ENCODE data around the gene BPIFB3.

The BPIFB3 gene

DNA sequence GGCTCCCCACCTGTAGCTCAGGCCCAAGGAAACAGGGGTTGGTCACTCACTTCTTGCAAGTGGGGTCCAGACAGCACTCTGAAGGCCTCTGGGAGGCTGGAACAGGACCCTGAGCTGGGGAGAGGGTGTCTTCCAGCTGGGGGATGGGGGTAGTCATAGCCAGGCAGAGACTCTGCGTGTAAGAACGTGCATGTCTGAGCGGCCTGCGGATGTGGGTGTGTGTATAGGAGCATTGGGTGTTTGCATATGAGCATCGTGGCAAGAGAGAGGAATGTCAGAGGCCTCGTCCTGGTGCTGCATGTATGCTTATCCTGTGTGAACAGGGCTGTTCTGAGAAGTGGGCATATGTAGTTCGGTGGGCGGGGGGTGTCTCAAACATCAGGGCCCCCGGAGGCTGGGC, 12.1 kb downstream of the BPIFB3 start:
- DNase-seq = no peak

DNA sequence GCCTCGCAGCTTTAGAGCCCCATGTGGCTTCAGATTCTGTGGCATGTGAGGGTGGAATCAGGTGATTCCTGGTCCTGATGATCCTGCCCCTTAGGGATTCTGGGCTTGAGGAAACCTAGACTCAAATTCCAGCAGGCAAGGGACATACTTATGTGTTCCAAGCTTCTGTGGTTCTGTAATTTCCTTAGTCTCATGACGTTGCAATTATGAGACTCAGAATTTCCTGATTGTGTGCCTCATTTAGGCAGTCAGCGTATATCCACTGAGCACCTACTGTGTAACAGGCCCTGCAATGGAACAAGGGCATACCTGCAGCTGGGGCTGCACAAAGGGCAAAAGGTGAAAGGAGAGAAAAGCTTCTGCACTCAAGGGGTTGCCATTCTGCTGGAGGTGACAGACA, 14.1 kb downstream of the BPIFB3 start:
- no peak for DNase-seq

GRCh38 chr20:33068251-33068939, 14.7 kb downstream of the BPIFB3 start:
- no peak for DNase-seq

GRCh38 chr20:33069673-33070072, 16.0 kb downstream of the BPIFB3 start:
- DNase-seq = no peak

DNA sequence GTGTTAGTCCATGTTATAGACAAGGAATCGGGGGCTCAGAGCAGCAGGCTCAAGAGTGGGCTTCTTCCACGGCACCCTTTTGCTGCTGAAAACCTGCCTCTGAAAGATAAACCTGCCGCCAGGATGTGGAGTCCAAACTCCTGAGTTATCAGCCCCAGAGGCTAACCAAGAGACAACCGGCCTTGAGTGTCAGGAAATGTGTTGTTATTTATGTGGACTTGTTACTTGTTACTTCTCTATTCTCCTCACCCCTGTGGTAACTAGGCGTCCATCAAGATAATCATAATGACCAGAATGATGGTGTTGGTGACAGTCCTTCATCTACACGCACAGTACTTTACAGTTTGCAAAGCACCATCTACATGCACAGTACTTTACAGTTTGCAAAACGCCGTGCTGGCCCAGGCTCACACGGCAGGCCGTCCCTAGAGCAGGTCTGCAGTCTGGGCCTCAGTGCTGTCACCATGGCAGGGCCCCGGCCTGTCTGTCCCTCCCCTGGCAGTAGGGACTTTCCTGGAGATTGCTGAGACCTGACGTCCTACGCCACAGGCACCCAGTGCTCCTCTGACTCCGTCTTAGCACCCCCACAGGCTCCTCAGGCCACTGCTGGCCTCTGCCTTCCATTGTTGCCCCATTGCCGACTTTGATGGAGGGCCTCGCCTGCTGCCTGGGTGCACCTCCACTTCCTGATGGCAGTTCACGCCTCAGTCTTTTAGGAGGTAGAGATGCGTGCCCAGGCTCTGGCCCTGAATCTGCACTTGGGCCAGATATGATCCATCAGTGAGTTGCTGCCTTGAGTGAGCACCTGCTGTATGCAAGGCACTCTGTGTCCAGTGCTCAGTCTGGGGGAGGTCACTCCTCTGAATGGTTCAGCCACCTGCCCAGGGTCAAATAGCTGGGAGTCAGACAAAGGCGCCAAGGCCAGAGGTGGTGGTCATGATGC, 16.7 kb downstream of the BPIFB3 start:
- no peak for DNase-seq

DNA sequence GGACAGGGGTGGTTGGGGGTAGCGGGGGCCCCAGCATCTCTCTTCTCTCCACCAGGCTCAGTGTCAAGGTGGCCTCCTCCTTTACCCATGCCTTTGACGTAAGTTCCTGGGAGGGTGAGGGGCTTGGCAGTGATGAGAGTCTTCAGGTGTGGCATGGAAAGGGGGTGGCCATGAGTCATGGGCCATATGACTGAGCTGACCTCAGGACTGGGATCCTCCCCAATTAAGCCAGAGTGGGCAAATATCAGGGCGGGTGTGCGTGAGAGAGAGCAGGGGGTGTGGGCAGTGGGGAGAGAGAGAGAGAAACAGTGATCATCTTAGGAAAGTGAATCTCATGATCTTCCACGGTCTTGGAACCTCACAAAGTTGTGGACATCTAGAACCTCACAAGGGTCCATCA, 17.5 kb downstream of the BPIFB3 start:
- no peak for DNase-seq

DNA sequence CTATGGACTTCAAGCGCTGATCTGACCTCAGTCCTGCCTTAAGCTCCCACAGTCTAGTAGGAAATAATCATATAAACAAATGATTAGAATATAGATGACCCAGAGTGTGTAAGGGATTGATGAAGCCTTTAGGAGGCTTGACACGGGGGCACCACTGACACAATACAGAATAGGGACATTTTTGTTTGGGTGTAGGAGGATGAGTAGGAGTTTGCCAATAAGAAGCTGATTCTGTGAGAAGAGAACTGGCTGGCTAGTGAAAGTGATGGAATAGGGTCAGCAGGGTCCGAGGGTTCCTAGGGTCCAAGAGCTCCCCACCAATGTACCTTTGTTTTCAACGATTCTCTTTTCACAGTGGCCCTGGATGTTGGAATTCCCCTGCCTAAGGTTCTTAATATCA, 18.7 kb downstream of the BPIFB3 start:
- no peak for DNase-seq

DNA sequence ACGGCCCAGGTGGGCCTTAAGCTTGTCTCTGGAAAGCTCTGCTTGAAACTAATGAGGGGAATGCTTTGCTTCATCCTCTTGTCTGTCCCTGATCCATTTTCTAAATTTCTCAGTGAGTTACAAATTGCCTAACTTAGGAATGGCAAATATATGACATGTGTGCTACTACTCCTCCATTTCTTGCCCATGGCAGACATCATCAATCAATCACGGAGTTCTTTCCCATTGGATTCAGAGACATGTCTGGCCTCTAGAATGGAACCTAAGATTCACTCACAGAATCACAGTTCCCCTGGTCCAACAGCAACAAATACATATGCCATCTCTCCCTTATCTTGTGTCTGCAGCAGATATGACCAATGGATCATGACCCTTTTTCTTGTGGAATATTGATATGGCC, 19.1 kb downstream of the BPIFB3 start:
- no peak for DNase-seq

DNA sequence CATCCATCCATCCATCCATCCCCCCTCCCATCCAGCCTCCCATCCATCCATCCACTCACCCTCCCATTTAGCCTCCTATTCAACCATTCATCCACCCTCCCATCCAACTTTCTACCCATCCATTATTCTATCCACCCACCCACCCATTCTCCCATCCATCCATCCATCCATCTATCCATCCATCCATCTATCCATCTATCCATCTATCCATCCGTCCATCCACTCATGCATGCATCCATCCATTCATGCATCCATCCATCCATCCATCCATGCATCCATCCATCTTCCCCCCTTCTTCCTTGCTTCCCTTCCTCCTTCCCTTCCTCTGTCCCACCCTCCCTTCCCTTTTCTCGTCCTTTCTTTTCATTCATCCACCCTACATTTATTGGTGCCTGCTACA, 21.0 kb downstream of the BPIFB3 start:
- no peak for DNase-seq

GRCh38 chr20:33075281-33075680, 21.6 kb downstream of the BPIFB3 start:
- no peak for DNase-seq

DNA sequence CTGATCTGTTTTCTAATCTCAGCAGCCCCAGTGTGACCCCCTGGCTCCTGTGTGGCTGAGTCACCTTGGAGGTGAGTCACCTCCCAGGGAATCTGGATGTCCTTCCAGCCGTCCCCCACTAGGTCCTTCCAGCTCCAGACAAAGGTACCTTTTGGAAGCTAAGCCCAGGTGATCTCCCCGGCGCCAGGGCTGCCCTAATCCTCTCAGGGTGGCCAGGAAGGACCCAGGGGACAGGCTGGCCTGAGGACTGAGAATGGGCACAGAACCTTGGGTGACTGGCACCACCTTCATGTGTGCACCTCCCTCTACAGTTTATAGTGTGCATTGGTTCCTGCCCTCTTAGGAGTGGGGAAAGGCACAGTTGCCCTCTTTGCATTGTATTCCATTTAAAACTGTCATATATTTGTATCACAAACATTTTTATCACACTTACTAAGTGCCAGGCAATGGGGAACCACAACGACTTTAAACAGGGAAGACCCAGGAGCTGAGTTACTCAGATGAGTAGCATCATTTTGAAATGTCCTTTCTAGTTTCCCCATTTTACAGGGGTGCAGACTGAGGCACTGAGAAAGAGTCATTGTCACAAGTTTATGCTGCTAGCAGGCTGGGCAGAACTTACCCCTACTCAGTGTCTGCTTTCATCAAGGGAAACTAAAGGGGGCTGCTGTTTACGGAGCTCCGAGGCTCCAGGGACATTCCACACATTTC, 23.1 kb downstream of the BPIFB3 start:
- DNase-seq = no peak

DNA sequence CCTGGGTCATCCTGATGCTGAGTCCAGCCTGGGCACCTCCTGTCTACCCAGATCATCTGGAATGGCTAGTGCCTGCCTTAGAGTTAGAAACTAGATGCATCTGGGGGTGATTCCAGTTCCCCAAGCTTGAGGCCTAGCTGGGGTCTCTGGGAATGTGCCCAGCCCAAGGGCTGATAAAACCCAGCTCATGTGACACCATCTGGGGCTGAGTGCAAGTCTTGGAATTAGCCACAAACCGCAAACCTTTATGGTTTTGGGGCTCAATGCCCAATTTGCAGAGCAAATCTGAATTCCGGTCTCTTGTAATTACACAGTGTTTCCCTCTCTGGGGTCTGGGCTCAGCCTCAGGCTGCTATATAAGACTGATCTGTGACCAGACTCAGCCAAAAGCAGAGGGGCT, 25.6 kb downstream of the BPIFB3 start, which contains the start of gene BPIFB4:
BPIFB4 (plus strand) TSS at position 385 of the 400 bp plus-strand sequence. CDS start 1,884 bp downstream, outside the sequence.
- no peak for DNase-seq

GRCh38 chr20:33081411-33082154, 27.9 kb downstream of the BPIFB3 start:
- DNase-seq = no peak

- no peak for DNase-seq
These were observed 28.8 kb downstream of the BPIFB3 start for GRCh38 chr20:33082546-33082945.

- no peak for DNase-seq
These were observed 30.0 kb downstream of the BPIFB3 start for GRCh38 chr20:33083544-33084340.

GRCh38 chr20:33084722-33085121, 31.0 kb downstream of the BPIFB3 start:
- DNase-seq = no peak

DNA sequence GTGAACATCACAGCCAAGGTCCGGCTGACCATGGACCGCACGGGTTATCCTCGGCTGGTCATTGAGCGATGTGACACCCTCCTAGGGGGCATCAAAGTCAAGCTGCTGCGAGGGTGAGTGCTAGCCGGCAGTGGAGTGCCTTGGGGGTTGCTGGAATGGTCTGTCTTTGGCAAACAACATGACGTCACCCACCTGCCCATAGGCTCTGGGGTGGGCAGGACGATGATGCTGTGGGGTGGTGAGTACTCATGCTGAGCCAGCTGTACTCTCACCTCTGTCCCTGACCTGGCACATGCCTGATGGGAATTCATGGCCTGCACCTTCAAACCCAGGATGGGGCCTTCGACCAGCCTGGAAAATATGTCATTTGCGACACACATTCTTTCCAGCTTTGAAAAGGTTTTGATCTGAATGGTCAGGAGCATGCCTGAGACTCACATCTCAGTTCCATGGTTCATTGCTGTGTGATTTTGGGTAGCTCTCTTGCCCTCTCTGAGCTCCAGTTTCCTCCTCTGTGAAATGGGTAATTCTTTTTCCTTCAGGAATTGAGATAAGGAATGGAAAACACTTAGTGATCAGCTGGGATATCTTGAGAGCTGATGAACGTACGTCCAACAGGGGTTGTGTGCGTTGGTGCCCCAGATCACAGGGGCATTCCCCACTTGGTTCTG, 32.5 kb downstream of the BPIFB3 start:
- no peak for DNase-seq

- DNase-seq = no peak
These were observed 37.4 kb downstream of the BPIFB3 start for GRCh38 chr20:33091147-33091546.

DNA sequence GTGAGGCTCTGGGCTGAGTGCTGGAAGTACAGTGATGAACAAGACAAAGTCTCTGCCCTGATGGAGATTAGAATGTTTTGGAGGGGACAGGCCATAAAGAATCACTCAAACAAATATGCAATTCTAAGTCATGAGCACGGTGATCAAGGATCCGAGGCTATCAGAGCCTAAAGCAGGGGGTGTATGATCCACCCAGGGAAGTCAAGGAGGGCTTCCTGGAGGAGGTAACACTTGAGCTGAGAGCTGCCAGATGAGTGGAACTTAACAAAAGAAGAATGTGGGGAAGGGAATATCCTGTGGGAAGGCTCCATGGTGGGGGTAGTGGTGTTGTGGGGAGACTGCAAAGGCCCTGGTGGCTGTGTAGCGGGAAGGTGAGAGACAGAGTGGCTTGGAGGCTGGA, 38.0 kb downstream of the BPIFB3 start:
- DNase-seq = no peak

GRCh38 chr20:33092361-33092760, 38.7 kb downstream of the BPIFB3 start:
- no peak for DNase-seq

DNA sequence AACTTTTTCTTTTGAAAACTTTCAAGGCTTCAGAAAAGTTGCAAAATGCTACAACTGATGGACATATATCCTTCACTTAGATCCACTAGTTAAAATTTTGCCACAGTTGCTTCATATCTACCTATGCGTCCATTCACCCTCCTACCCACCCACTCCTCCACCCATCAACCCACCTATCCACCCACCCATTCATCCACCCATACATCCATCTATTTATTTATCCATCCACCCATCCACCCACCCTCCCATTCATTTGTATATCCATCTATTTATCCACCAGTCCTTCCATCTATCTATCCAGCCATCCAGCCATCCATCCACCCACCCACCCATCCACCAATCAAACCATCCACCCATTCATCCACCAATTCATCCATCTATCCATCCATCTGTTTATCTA, 39.4 kb downstream of the BPIFB3 start:
- no peak for DNase-seq

All from bone marrow (tissue), 2 donors.